Keratinocyte (primary cell): Measurements from ENCODE around the gene MOB2. TPM values are rescaled to one million over a fixed set of nuclear protein-coding genes. Genes with fewer than 3 reads are reported as not detected.

Experiments
- DNase-seq: peaks from one replicate; pipeline ENCODE4 v3.0.0-alpha.2; 2011; ENCODE audit warnings: low read depth, missing footprints, low spot score
- FAIRE-seq: peaks from 2 replicates; lab custom pipeline; 2011; peaks lifted over from hg19 to GRCh38; lab: Jason Lieb, UNC
- H2AFZ ChIP-seq: 2 replicates; pipeline ENCODE4 v1.6.0; 2012; ENCODE audit warnings: low read length, control low read depth, inconsistent platforms; ENCODE audit not compliant: control insufficient read depth
- H3K27ac ChIP-seq: 2 replicates; pipeline ENCODE4 v1.5.1; 2011; ENCODE audit warnings: low read length; ENCODE audit not compliant: control insufficient read depth, insufficient read depth
- H3K27me3 ChIP-seq: 3 replicates; pipeline ENCODE4 v1.6.0; 2011; ENCODE audit warnings: low read length; ENCODE audit not compliant: control insufficient read depth, insufficient read depth; ENCODE audit errors: extremely low read depth
- H3K36me3 ChIP-seq, 2 experiments: 2 replicates in 1 of 2; 3 replicates in 1 of 2; pipeline ENCODE4 v1.5.1; 2011; ENCODE audit warnings: low read length in 2 of 2, mild to moderate bottlenecking in 1 of 2; ENCODE audit not compliant: control insufficient read depth in 2 of 2, insufficient read depth in 2 of 2; ENCODE audit errors: extremely low read depth in 1 of 2
- H3K4me1 ChIP-seq: 3 replicates; pipeline ENCODE4 v1.5.1; 2011; ENCODE audit warnings: low read length; ENCODE audit not compliant: control insufficient read depth, insufficient read depth; ENCODE audit errors: extremely low read depth
- H3K4me2 ChIP-seq: 3 replicates; pipeline ENCODE4 v1.6.0; 2011; ENCODE audit warnings: low read depth, low read length; ENCODE audit not compliant: control insufficient read depth, insufficient read depth; ENCODE audit errors: extremely low read depth
- H3K4me3 ChIP-seq, 3 experiments: fragments of 200-600 bp in 1 of 3; sonication (generic) in 1 of 3; 2 replicates in 2 of 3; 3 replicates in 1 of 3; pipeline ENCODE4 v1.5.1; 2011 to 2016; ENCODE audit warnings: low read length in 3 of 3, mild to moderate bottlenecking in 3 of 3, control low read depth in 2 of 3, inconsistent platforms in 1 of 3, low read depth in 1 of 3, mixed read lengths in 1 of 3, mixed run types in 1 of 3, moderate library complexity in 1 of 3; ENCODE audit not compliant: control insufficient read depth in 2 of 3, insufficient read depth in 2 of 3; ENCODE audit errors: extremely low read depth in 1 of 3
- H3K79me2 ChIP-seq: 2 replicates; pipeline ENCODE4 v1.6.0; 2012; ENCODE audit warnings: low read length; ENCODE audit not compliant: control insufficient read depth, insufficient read depth
- H3K9ac ChIP-seq: 3 replicates; pipeline ENCODE4 v1.6.0; 2011; ENCODE audit warnings: low read length; ENCODE audit not compliant: control insufficient read depth, insufficient read depth; ENCODE audit errors: extremely low read depth
- H3K9me1 ChIP-seq: 3 replicates; pipeline ENCODE4 v1.6.0; 2011; ENCODE audit warnings: low read length; ENCODE audit not compliant: control insufficient read depth, insufficient read depth; ENCODE audit errors: extremely low read depth
- H3K9me3 ChIP-seq: 2 replicates; pipeline ENCODE4 v1.5.1; 2012; ENCODE audit warnings: low read depth, low read length; ENCODE audit not compliant: control insufficient read depth
- H4K20me1 ChIP-seq: 3 replicates; pipeline ENCODE4 v1.6.0; 2011; ENCODE audit warnings: low read length; ENCODE audit not compliant: control insufficient read depth, insufficient read depth; ENCODE audit errors: extremely low read depth
- EZH2 ChIP-seq: IDR thresholded peaks from one replicate; pipeline ENCODE4 v1.6.1; 2012; ENCODE audit warnings: inconsistent platforms, mild to moderate bottlenecking, low read length, moderate library complexity
- dilution Hi-C: fragments of 300-500 bp; cut with MboI; formaldehyde crosslinking; loops from one replicate; pipeline ENCODE4 v1.7.0; 2020; ENCODE audit warnings: low sequenced_read_pairs; ENCODE audit not compliant: extremely low pct_ligation_motif_present
- polyA plus RNA-seq, 5 experiments: library from polyadenylated mRNA; depleted of rRNA in 3 of 5; stranded (reverse) in 3 of 5; stranded (forward) in 1 of 5; unstranded in 1 of 5; fragments of >200 nt; gene quantifications; 1 replicate in 1 of 5; 2 replicates in 3 of 5; 3 replicates in 1 of 5; pipeline versions ENCODE4 v1.2.1 to v1.2.3, GENCODE V29; 2011 to 2012; ENCODE audit warnings: missing spikeins in 2 of 5, low read depth in 1 of 5, low replicate concordance in 1 of 5
- TF ChIP-seq, protein P1 (sequence below), 3 experiments: IDR thresholded peaks in 1 of 3; conservative IDR thresholded peaks in 1 of 3; optimal IDR thresholded peaks in 1 of 3; 2 replicates in 2 of 3; 3 replicates in 1 of 3; pipeline versions ENCODE3 to v1.5.1; 2011; ENCODE audit warnings: low read length in 3 of 3, mild to moderate bottlenecking in 3 of 3, moderate library complexity in 2 of 3, control low read depth in 1 of 3, inconsistent platforms in 1 of 3; ENCODE audit not compliant: insufficient read depth in 2 of 3; ENCODE audit errors: extremely low read depth in 1 of 3

Gene MOB2
- polyA plus RNA-seq, 1 donor (not counting 4 experiments of a cell fraction or from before 2014, with no cell fraction given) = 37.7 TPM

DNA sequence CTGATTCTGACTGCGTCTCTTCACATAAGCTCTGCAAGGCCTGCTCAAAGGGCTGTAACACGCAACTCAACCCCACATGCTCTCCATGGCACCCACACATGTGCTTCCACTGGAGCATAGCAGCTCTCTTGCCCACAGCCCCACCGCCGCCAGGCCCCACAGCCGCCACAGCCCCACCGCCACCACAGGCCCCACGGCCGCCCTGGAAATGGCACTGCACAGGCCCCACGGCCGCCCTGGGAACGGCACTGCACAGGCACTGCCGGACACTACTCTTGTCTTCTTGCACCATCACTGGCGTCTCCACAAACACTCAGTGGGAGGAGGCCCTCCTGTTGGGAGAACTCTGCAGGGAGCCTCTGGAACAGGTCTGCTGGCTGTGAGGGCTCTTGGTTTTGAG, 8.6 kb downstream of the MOB2 start:
- Histone ChIP-seq H3K9me3 (no peaks in the 10 kb centered on the region), H3K9me1 (no peaks in the 10 kb centered on the region), H3K4me1 (no peaks in the 10 kb centered on the region), H3K4me2 (no peak overlapping the region), H3K27ac (no peak overlapping the region), H3K79me2 (peaks cover 9% of the 10 kb centered on the region), H3K4me3 (no peak overlapping the region), H4K20me1 (peaks cover 10% of the 10 kb centered on the region), H3K9ac (no peak overlapping the region), H2AFZ (no peak overlapping the region), H3K36me3 (peaks cover 18 to 35% of the 10 kb centered on the region in 2 experiments), H3K27me3 (no peaks in the 10 kb centered on the region)
- no peak for FAIRE-seq
- dilution Hi-C loops = no loop called here
- TF ChIP-seq EZH2 = no peak
- DNase-seq = no peak

DNA sequence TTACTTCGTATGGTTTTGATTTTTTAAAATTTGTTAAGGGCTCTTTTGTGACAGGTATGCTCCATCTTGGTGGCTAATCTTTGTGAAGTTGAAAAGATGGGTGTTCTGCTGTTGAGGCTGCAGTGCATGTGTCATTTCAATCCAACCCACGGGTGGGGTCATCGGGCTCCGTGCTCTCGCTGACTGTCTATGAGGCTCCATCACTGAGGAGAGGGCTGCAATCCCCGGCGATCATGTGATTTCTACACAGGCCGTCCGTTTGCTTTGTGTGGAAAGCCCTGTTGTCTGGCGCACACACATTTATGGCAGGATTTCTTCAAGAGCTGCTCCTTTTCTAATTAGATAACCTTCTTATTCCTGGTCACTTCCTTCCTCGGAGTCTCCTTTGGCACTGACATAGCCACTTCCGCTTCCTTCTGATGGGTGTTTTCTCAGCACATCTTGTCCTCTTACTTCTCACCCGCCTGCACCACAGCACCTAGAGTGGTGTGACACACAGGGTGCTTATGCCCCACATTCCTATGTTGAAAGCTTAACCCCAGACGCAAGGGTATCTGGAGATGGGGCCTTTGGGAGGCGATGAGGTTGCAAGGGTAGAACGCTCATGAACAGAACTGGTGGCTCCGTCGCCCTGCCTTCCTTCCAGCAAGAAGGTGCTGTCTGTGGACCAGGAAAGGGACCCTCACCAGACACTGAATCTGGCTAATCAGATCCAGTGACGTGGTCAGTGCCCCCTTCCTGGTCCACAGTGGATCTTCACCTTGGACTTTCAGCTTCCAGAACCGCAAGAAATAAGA, 9.4 kb downstream of the MOB2 start:
- no peaks in the 10 kb centered on the region for H3K4me1 ChIP-seq
- peaks cover 18 to 35% of the 10 kb centered on the region in 2 experiments for H3K36me3 ChIP-seq
- H3K27ac ChIP-seq = no peak overlapping the region
- no peaks in the 10 kb centered on the region for H3K27me3 ChIP-seq
- H2AFZ ChIP-seq = no peak overlapping the region
- no peak for TF ChIP-seq EZH2
- TF ChIP-seq, protein P1, sequence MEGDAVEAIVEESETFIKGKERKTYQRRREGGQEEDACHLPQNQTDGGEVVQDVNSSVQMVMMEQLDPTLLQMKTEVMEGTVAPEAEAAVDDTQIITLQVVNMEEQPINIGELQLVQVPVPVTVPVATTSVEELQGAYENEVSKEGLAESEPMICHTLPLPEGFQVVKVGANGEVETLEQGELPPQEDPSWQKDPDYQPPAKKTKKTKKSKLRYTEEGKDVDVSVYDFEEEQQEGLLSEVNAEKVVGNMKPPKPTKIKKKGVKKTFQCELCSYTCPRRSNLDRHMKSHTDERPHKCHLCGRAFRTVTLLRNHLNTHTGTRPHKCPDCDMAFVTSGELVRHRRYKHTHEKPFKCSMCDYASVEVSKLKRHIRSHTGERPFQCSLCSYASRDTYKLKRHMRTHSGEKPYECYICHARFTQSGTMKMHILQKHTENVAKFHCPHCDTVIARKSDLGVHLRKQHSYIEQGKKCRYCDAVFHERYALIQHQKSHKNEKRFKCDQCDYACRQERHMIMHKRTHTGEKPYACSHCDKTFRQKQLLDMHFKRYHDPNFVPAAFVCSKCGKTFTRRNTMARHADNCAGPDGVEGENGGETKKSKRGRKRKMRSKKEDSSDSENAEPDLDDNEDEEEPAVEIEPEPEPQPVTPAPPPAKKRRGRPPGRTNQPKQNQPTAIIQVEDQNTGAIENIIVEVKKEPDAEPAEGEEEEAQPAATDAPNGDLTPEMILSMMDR (optimal IDR thresholded peaks at IDR 0.05 in 1 of 3, IDR thresholded peaks at IDR 0.05 in 1 of 3, conservative IDR thresholded peaks at IDR 0.05 in 1 of 3; ENCODE audit: extremely low read depth in 1 of 3, insufficient read depth in 2 of 3, low read length in 3 of 3) = no peak
- dilution Hi-C loops = no loop called here
- H3K9me1 ChIP-seq = no peaks in the 10 kb centered on the region
- H4K20me1 ChIP-seq = peaks cover 8% of the 10 kb centered on the region
- DNase-seq = no peak
- no peak overlapping the region for H3K4me2 ChIP-seq
- peaks cover 5% of the 10 kb centered on the region for H3K79me2 ChIP-seq
- H3K9ac ChIP-seq = no peak overlapping the region
- FAIRE-seq = no peak
- H3K4me3 ChIP-seq = no peak overlapping the region
- H3K9me3 ChIP-seq = no peaks in the 10 kb centered on the region
